ENCODE data around the gene PGBD5. TPM values are rescaled to one million over a fixed set of nuclear protein-coding genes. Genes with fewer than 3 reads are reported as not detected.
"Not testable (repeated sequence)": the region's sequence is repeated elsewhere in the genome, so short reads cannot be mapped to it uniquely, and the experiment has no call there.

The PGBD5 gene, protein sequence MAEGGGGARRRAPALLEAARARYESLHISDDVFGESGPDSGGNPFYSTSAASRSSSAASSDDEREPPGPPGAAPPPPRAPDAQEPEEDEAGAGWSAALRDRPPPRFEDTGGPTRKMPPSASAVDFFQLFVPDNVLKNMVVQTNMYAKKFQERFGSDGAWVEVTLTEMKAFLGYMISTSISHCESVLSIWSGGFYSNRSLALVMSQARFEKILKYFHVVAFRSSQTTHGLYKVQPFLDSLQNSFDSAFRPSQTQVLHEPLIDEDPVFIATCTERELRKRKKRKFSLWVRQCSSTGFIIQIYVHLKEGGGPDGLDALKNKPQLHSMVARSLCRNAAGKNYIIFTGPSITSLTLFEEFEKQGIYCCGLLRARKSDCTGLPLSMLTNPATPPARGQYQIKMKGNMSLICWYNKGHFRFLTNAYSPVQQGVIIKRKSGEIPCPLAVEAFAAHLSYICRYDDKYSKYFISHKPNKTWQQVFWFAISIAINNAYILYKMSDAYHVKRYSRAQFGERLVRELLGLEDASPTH
- 0.01 TPM for polyA plus RNA-seq (2013)

DNA sequence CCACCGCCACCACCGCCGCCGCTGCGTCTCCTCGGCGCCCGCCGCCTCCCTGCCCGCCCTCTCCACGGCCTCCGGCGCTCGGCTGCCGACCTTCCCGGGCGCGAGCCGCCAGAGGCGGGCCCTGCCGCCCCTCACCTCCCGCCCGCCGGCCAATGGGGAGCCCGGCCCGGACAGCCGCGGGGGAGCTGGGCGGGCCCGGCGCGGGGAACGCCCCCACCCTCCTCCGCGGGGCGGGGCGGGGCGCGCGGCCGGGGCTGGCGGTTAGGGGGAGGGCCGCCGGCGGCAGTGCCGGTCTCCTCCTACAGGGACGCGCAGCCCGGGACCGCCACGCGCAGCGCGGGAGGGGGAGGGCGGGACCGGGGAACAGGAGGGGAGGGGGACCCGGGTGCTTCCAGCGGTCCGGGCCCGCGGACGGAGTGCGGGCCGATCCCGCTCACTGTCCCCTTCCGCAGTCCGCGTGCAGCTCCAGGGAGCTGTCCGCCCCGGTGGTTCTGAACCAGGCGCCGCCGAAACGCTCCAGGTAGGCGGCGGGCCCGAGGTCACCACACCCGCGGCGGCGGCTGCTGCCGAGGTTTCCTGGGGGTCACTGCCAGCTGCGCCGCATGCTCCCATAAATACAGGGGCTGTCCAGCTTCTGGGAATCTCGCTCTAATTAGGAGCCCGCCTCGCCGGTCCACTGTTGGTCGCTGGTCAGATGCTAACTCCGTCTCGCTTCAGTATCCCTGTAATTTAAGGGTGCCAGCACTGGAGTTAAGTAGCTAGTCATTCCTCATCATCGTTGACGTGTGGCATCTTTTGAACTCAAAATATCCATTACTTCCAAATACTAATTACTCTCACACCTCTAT lies at the start of gene PGBD5:
TSS of gene PGBD5 (minus strand) at position 87 of the 848 bp plus-strand sequence. CDS start 404 bp downstream, outside the sequence.
- 1% methylated on average over 56 of the region's 93 CpGs for WGBS (ENCODE audit: insufficient coverage)
- Histone ChIP-seq H3K27ac (ENCODE audit: insufficient read depth in 1 of 2, low read depth in 1 of 2, low read length in 2 of 2, poor library complexity in 1 of 2, severe bottlenecking in 2 of 2) (no peak within 1 kb of the TSS), H3K9me3 (ENCODE audit: control extremely low read depth in 1 of 5, control insufficient read depth in 4 of 5, insufficient read depth in 2 of 5, low read depth in 1 of 5, low read length in 4 of 5) (no peaks in the 10 kb centered on the region), H3K27me3 (replicated peaks in 2 of 5; ENCODE audit: control insufficient read depth in 4 of 5, insufficient read depth in 5 of 5, low read length in 4 of 5) (peaks cover 21 to 81% (median 40%) of the 10 kb centered on the region in 5 experiments), H3K4me3 (ENCODE audit: control insufficient read depth in 1 of 7, extremely low read depth in 1 of 7, insufficient read depth in 4 of 7, low read depth in 2 of 7, low read length in 6 of 7) (peak within 1 kb of the TSS in 6 of 7 experiments; percentile 10 to 65 (median 38)), H3K36me3 (ENCODE audit: control insufficient read depth in 4 of 4, insufficient read depth in 4 of 4, low read length in 3 of 4) (no peaks in the 10 kb centered on the region), H3K4me1 (ENCODE audit: control extremely low read depth in 1 of 4, control insufficient read depth in 4 of 4, insufficient read depth in 4 of 4, low read length in 3 of 4) (peaks cover 2 to 21% (median 19%) of the 10 kb centered on the region in 4 experiments)
- ChIA-PET CTCF (no interaction called here), POLR2A (no interaction called here)
- DNase-seq, result peak; percentile 45 to 87 (median 83)

DNA sequence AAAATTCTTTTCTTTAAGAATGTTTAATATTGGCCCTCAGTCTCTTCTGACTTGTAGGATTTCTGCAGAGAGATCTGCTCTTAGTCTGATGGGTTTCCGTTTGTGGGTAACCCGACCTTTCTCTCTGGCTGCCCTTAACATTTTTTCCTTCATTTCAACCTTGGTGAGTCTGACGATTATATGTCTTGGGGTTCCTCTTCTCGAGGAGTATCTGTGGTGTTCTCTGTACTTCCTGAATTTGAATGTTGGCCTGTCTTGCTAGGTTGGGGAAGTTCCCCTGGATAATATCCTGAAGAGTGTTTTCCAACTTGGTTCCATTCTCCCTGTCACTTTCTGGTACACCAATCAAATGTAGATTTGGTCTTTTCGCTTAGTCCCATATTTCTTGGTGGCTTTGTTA lies 48.8 kb upstream of the PGBD5 start:
- WGBS (ENCODE audit: insufficient coverage), result 93% methylated on average over 2 of the region's 5 CpGs
- DNase-seq; POLR2A ChIA-PET; CTCF ChIA-PET; H3K4me3 ChIP-seq (ENCODE audit: control insufficient read depth in 1 of 7, extremely low read depth in 1 of 7, insufficient read depth in 4 of 7, low read depth in 2 of 7, low read length in 6 of 7); H3K36me3 ChIP-seq (ENCODE audit: control insufficient read depth in 4 of 4, insufficient read depth in 4 of 4, low read length in 3 of 4); H3K9me3 ChIP-seq (ENCODE audit: control extremely low read depth in 1 of 5, control insufficient read depth in 4 of 5, insufficient read depth in 2 of 5, low read depth in 1 of 5, low read length in 4 of 5); H3K27ac ChIP-seq (ENCODE audit: insufficient read depth in 1 of 2, low read depth in 1 of 2, low read length in 2 of 2, poor library complexity in 1 of 2, severe bottlenecking in 2 of 2); H3K4me1 ChIP-seq (ENCODE audit: control extremely low read depth in 1 of 4, control insufficient read depth in 4 of 4, insufficient read depth in 4 of 4, low read length in 3 of 4): not testable (repeated sequence)
- H3K27me3 ChIP-seq (replicated peaks in 2 of 5; ENCODE audit: control insufficient read depth in 4 of 5, insufficient read depth in 5 of 5, low read length in 4 of 5), result peaks cover 0 to 14% (median 2%) of the 10 kb centered on the region in 5 experiments

DNA sequence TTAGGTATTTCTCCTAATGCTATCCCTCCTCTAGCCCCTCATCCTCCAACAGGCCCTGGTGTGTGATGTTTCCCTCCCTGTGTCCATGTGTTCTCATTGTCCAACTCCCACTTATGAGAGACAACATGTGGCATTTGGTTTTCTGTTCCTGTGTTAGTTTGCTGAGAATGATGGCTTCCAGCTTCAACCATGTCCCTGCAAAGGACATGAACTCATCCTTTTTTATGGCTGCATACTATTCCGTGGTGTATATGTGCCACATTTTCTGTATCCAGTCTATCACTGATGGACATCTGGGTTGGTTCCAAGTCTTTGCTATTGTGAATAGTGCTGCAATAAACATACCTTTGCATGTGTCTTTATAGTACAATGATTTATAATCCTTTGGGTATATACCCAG lies 44.6 kb upstream of the PGBD5 start:
- whole genome bisulfite sequencing (ENCODE audit: insufficient coverage), result 100% methylated on average over 1 of the region's 1 CpG
- CTCF ChIA-PET; H3K4me3 ChIP-seq (ENCODE audit: control insufficient read depth in 1 of 7, extremely low read depth in 1 of 7, insufficient read depth in 4 of 7, low read depth in 2 of 7, low read length in 6 of 7); H3K4me1 ChIP-seq (ENCODE audit: control extremely low read depth in 1 of 4, control insufficient read depth in 4 of 4, insufficient read depth in 4 of 4, low read length in 3 of 4); POLR2A ChIA-PET; H3K36me3 ChIP-seq (ENCODE audit: control insufficient read depth in 4 of 4, insufficient read depth in 4 of 4, low read length in 3 of 4); H3K9me3 ChIP-seq (ENCODE audit: control extremely low read depth in 1 of 5, control insufficient read depth in 4 of 5, insufficient read depth in 2 of 5, low read depth in 1 of 5, low read length in 4 of 5); H3K27ac ChIP-seq (ENCODE audit: insufficient read depth in 1 of 2, low read depth in 1 of 2, low read length in 2 of 2, poor library complexity in 1 of 2, severe bottlenecking in 2 of 2); H3K27me3 ChIP-seq (replicated peaks in 2 of 5; ENCODE audit: control insufficient read depth in 4 of 5, insufficient read depth in 5 of 5, low read length in 4 of 5); DNase-seq: not testable (repeated sequence)

DNA sequence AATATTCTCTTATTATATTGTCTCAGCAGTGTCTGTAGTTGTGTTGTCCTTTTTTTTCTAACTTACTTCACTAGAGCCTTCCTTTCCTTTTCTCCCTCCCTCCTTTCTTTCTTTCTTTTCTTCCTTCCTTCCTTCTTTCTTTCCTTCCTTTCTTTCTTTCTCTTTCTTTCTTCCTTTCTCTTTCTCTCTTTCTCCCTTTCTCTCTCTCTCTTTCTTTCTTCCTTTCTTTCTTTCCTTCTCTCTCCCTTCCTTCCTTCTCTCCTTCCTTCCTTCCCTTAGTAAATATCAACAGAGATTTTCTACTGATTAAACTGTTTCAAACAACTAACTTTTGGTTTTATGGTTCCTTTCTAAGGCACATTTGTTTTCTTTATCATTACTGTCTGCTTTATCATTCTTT lies 43.1 kb upstream of the PGBD5 start:
- Histone ChIP-seq H3K27ac (ENCODE audit: insufficient read depth in 1 of 2, low read depth in 1 of 2, low read length in 2 of 2, poor library complexity in 1 of 2, severe bottlenecking in 2 of 2) (no peak overlapping the region), H3K27me3 (replicated peaks in 2 of 5; ENCODE audit: control insufficient read depth in 4 of 5, insufficient read depth in 5 of 5, low read length in 4 of 5) (no peaks in the 10 kb centered on the region), H3K4me1 (ENCODE audit: control extremely low read depth in 1 of 4, control insufficient read depth in 4 of 4, insufficient read depth in 4 of 4, low read length in 3 of 4) (no peaks in the 10 kb centered on the region), H3K4me3 (ENCODE audit: control insufficient read depth in 1 of 7, extremely low read depth in 1 of 7, insufficient read depth in 4 of 7, low read depth in 2 of 7, low read length in 6 of 7) (no peak overlapping the region), H3K9me3 (ENCODE audit: control extremely low read depth in 1 of 5, control insufficient read depth in 4 of 5, insufficient read depth in 2 of 5, low read depth in 1 of 5, low read length in 4 of 5) (no peaks in the 10 kb centered on the region), H3K36me3 (ENCODE audit: control insufficient read depth in 4 of 4, insufficient read depth in 4 of 4, low read length in 3 of 4) (no peaks in the 10 kb centered on the region)
- DNase-seq, result no peak
- ChIA-PET CTCF (no interaction called here), POLR2A (no interaction called here)

DNA sequence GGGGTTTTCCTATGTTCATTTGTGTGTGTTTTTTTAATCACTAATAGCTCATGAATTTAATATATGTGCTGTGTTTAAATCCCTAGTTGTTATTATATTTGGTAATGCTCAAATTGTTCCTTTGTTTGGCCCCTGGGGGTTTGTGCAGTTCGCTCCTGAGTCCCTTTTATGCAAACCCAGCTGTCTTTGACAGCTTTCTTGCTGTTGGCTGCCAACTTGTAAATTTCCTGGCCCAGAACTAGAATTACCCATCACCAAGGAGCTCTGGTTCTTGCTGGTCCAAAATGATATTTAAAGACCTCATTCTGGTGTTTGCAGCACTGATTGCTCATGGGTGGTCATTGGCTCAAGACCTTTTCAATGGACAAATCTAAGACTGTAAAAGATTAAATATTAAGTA lies 39.6 kb upstream of the PGBD5 start:
- no peaks in the 10 kb centered on the region for H3K36me3 ChIP-seq (ENCODE audit: control insufficient read depth in 4 of 4, insufficient read depth in 4 of 4, low read length in 3 of 4)
- 88% methylated on average over 1 of the region's 1 CpG for WGBS (ENCODE audit: insufficient coverage)
- ChIA-PET CTCF (no interaction called here), POLR2A (interaction anchor here (0.6 kb wide), 1 partner anchor 646 kb away, joined by 6 read pairs; no protein-coding TSS in a partner anchor)
- no peaks in the 10 kb centered on the region for H3K4me1 ChIP-seq (ENCODE audit: control extremely low read depth in 1 of 4, control insufficient read depth in 4 of 4, insufficient read depth in 4 of 4, low read length in 3 of 4)
- no peak for DNase-seq
- no peaks in the 10 kb centered on the region for H3K9me3 ChIP-seq (ENCODE audit: control extremely low read depth in 1 of 5, control insufficient read depth in 4 of 5, insufficient read depth in 2 of 5, low read depth in 1 of 5, low read length in 4 of 5)
- no peak overlapping the region for H3K4me3 ChIP-seq (ENCODE audit: control insufficient read depth in 1 of 7, extremely low read depth in 1 of 7, insufficient read depth in 4 of 7, low read depth in 2 of 7, low read length in 6 of 7)
- H3K27ac ChIP-seq (ENCODE audit: insufficient read depth in 1 of 2, low read depth in 1 of 2, low read length in 2 of 2, poor library complexity in 1 of 2, severe bottlenecking in 2 of 2), result no peak overlapping the region
- H3K27me3 ChIP-seq (replicated peaks in 2 of 5; ENCODE audit: control insufficient read depth in 4 of 5, insufficient read depth in 5 of 5, low read length in 4 of 5), result peaks cover 0 to 10% (median 0%) of the 10 kb centered on the region in 5 experiments

DNA sequence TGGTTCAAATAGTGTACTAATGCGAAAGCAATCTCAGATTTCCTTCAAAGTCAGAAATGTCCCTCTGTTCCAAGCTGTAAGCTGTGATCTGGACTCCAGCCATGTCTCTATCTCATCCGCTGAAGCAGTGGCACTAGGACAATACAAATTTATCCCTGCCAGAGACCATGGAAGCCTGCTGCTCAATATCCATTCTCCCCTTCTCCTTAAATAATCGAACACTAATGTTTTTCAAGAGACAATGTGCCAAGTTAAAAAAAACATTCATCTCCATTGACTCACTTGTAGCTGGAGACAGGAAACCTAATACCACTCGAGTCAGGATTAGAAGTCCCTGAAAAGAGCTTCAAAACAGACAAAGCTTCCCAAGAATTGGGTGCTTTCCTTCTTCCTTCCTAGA lies 38.5 kb upstream of the PGBD5 start:
- no peaks in the 10 kb centered on the region for H3K36me3 ChIP-seq (ENCODE audit: control insufficient read depth in 4 of 4, insufficient read depth in 4 of 4, low read length in 3 of 4)
- ChIA-PET POLR2A (no interaction called here), CTCF (no interaction called here)
- 77% methylated on average over 4 of the region's 4 CpGs for WGBS (ENCODE audit: insufficient coverage)
- no peaks in the 10 kb centered on the region for H3K9me3 ChIP-seq (ENCODE audit: control extremely low read depth in 1 of 5, control insufficient read depth in 4 of 5, insufficient read depth in 2 of 5, low read depth in 1 of 5, low read length in 4 of 5)
- no peak overlapping the region for H3K4me3 ChIP-seq (ENCODE audit: control insufficient read depth in 1 of 7, extremely low read depth in 1 of 7, insufficient read depth in 4 of 7, low read depth in 2 of 7, low read length in 6 of 7)
- H3K4me1 ChIP-seq (ENCODE audit: control extremely low read depth in 1 of 4, control insufficient read depth in 4 of 4, insufficient read depth in 4 of 4, low read length in 3 of 4), result no peaks in the 10 kb centered on the region
- peaks cover 0 to 15% (median 0%) of the 10 kb centered on the region in 5 experiments for H3K27me3 ChIP-seq (replicated peaks in 2 of 5; ENCODE audit: control insufficient read depth in 4 of 5, insufficient read depth in 5 of 5, low read length in 4 of 5)
- no peak for DNase-seq
- no peak overlapping the region for H3K27ac ChIP-seq (ENCODE audit: insufficient read depth in 1 of 2, low read depth in 1 of 2, low read length in 2 of 2, poor library complexity in 1 of 2, severe bottlenecking in 2 of 2)

DNA sequence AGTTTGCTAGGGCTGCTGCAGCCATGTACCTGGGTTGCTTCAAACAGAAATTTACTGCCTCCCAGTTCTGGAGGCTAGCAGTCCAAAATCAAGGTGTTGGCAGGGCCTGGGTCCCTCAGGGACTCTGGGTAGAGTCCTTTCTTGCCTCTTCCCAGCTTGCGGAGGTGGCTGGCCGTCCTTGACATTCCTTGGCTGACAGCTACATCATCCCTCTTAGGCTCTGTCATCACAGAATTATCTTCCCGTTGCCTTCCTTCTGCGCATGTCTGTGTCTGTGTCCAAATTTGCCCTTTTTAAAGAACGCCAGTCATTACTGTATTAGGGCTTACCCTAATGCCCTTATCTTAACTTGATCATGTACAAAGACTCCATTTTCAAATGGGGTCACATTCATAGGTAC lies 37.6 kb upstream of the PGBD5 start:
- no peak overlapping the region for H3K27ac ChIP-seq (ENCODE audit: insufficient read depth in 1 of 2, low read depth in 1 of 2, low read length in 2 of 2, poor library complexity in 1 of 2, severe bottlenecking in 2 of 2)
- POLR2A ChIA-PET, result no interaction called here
- 97% methylated on average over 5 of the region's 5 CpGs for WGBS (ENCODE audit: insufficient coverage)
- no peak for DNase-seq
- no peaks in the 10 kb centered on the region for H3K4me1 ChIP-seq (ENCODE audit: control extremely low read depth in 1 of 4, control insufficient read depth in 4 of 4, insufficient read depth in 4 of 4, low read length in 3 of 4)
- H3K4me3 ChIP-seq (ENCODE audit: control insufficient read depth in 1 of 7, extremely low read depth in 1 of 7, insufficient read depth in 4 of 7, low read depth in 2 of 7, low read length in 6 of 7), result no peak overlapping the region
- CTCF ChIA-PET, result no interaction called here
- no peaks in the 10 kb centered on the region for H3K36me3 ChIP-seq (ENCODE audit: control insufficient read depth in 4 of 4, insufficient read depth in 4 of 4, low read length in 3 of 4)
- H3K27me3 ChIP-seq (replicated peaks in 2 of 5; ENCODE audit: control insufficient read depth in 4 of 5, insufficient read depth in 5 of 5, low read length in 4 of 5), result peaks cover 0 to 15% (median 2%) of the 10 kb centered on the region in 5 experiments
- no peaks in the 10 kb centered on the region for H3K9me3 ChIP-seq (ENCODE audit: control extremely low read depth in 1 of 5, control insufficient read depth in 4 of 5, insufficient read depth in 2 of 5, low read depth in 1 of 5, low read length in 4 of 5)
